B cell (primary cell): ENCODE results near the gene TAS2R4.

Source experiments
- EZH2 ChIP-seq: IDR thresholded peaks from 2 replicates; pipeline ENCODE4 v1.6.1; 2012; ENCODE audit warnings: borderline replicate concordance, low read depth, mild to moderate bottlenecking, moderate library complexity, low read length; ENCODE audit not compliant: insufficient read depth, poor library complexity, severe bottlenecking
- TF ChIP-seq, protein P1 (sequence below): fragments of 200-600 bp; IDR thresholded peaks from one replicate; pipeline ENCODE4 v1.8.0; 2022; ENCODE audit warnings: antibody characterized with exemption, mild to moderate bottlenecking

DNA sequence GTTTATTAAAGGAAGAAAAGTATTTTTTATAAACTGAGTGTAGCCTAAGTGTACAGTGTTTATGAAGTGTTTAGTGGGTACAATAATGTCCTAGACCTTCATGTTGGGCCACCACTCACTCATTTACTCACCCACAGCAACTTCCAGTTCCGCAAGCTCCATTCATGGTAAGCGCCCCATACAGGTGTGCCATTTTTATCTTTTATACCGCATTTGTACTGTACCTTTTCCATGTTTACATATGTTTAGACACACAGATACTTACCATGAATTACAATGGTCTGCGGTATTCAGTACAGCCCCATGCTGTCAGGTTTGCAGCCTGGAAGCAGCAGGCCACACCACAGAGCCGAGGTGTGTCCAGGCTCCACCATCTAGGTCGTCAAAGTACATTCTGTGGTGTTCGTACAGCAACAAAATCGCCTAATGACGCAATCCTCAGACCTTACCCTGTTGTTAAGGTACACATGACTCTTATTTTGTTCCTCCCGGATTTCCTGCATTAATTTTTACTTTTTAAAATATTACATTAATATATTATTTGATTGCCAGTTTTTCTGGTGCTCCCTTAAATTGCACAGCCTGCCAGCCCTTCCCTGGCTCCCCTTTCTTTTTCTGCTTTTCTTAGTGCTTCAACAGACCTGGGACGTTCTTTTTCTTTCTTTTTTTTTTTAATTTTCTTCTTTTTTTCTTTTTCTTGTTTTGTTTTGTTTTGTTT, 39.2 kb upstream of the TAS2R4 start:
- TF ChIP-seq, protein P1, sequence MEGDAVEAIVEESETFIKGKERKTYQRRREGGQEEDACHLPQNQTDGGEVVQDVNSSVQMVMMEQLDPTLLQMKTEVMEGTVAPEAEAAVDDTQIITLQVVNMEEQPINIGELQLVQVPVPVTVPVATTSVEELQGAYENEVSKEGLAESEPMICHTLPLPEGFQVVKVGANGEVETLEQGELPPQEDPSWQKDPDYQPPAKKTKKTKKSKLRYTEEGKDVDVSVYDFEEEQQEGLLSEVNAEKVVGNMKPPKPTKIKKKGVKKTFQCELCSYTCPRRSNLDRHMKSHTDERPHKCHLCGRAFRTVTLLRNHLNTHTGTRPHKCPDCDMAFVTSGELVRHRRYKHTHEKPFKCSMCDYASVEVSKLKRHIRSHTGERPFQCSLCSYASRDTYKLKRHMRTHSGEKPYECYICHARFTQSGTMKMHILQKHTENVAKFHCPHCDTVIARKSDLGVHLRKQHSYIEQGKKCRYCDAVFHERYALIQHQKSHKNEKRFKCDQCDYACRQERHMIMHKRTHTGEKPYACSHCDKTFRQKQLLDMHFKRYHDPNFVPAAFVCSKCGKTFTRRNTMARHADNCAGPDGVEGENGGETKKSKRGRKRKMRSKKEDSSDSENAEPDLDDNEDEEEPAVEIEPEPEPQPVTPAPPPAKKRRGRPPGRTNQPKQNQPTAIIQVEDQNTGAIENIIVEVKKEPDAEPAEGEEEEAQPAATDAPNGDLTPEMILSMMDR, result no peak
- no peak for TF ChIP-seq EZH2
